Measurements from ENCODE around the gene ZNF581. TPM values are rescaled to one million over a fixed set of nuclear protein-coding genes. Genes with fewer than 3 reads are reported as not detected.

The ZNF581 gene
- total RNA-seq, 1 experiment from 2014 or later: 37.5 TPM

DNA sequence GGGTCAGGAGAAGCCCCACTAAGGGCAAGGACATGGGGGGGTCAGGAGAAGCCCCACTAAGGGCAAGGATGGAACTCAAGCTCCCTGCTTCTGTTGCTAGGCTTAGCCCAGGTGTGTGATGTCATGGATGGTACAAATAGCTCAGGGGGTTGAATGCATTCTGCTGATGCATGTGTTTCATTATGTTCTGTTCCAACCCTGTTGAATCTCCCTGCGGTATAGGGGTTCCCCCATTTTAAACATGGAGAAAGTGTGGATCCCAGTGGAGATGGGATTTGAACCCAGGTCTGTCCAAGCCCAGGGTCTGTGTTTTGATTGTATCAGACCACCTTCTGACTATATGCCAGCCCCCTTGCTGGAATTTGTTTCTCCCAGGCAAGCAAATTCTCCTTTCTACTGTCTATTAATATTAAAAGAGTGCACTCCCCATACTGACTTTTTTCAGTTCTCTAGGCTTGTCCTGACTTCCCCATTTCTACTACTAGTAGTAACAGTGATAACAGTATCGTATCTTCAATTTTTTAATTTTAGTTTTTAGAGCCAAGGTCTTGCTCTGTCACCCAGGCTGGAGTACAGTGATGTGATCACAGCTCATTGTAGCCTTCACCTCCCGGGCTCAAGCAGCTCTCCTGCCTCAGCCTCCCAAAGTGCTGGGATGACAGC is 31.3 kb upstream of the ZNF581 start:
- Histone ChIP-seq H3K79me2 (ENCODE audit: low read length) (peaks cover 18% of the 10 kb centered on the region), H3K4me1 (ENCODE audit: insufficient read depth, low read length) (0 out of 2 replicates have a peak, but pooled peaks cover under 1% of the 10 kb centered on the region)
- CTCF ChIA-PET: no interaction called here

GRCh38 chr19:55613396-55613795 is 30.1 kb upstream of the ZNF581 start:
- ATAC-seq (no peak), DNase-seq (no peak)
- POLR2A ChIA-PET (ENCODE audit: unreplicated experiment): no interaction called here
- CTCF ChIA-PET: no interaction called here
- TF ChIP-seq CTCF (conservative IDR thresholded peaks at IDR 0.05; ENCODE audit: low read depth, low read length) (no peak), EZH2phosphoT487 (IDR thresholded peaks at IDR 0.05; ENCODE audit: borderline replicate concordance, low read length) (no peak), EZH2 (IDR thresholded peaks at IDR 0.05; ENCODE audit: low read length, unreplicated experiment) (no peak)
- no peak overlapping the region for H3K9ac ChIP-seq (ENCODE audit: low read length)
- H3K9me3 ChIP-seq (ENCODE audit: low read length): no peaks in the 10 kb centered on the region
- H3K4me1 ChIP-seq (ENCODE audit: insufficient read depth, low read length): no peaks in the 10 kb centered on the region
- H3K79me2 ChIP-seq (ENCODE audit: low read length): peaks cover 8% of the 10 kb centered on the region; the same call in 1 of the 2 replicates
- intact Hi-C loops (cut with micrococcal nuclease): no loop called here
- H3K36me3 ChIP-seq (ENCODE audit: low read depth, low read length): no peaks in the 10 kb centered on the region; the same call in 1 of the 2 replicates
- no peak overlapping the region for H3K4me3 ChIP-seq (ENCODE audit: low read length)
- no peaks in the 10 kb centered on the region for H3F3A ChIP-seq (ENCODE audit: low read length, unreplicated experiment)
- H3K27me3 ChIP-seq (ENCODE audit: low read length): no peaks in the 10 kb centered on the region
- no peaks in the 10 kb centered on the region for H3K9me2 ChIP-seq (replicated peaks; ENCODE audit: low read length)
- H3K4me2 ChIP-seq (ENCODE audit: low read length): no peak overlapping the region
- BruUV-seq (replicated peaks): no TSS peak
- no peaks in the 10 kb centered on the region; the same call in 1 of the 2 replicates for H4K20me1 ChIP-seq (ENCODE audit: low read length)
- no peak overlapping the region for H3K27ac ChIP-seq (ENCODE audit: low read length)
- H2AFZ ChIP-seq (ENCODE audit: low read length): no peak overlapping the region

More for the DNA sequence above, 31.3 kb upstream of the ZNF581 start:
- H3K9ac ChIP-seq (ENCODE audit: low read length): no peak overlapping the region
- no peak overlapping the region for H2AFZ ChIP-seq (ENCODE audit: low read length)
- TF ChIP-seq EZH2phosphoT487 (IDR thresholded peaks at IDR 0.05; ENCODE audit: borderline replicate concordance, low read length): no peak
- TF ChIP-seq CTCF (conservative IDR thresholded peaks at IDR 0.05; ENCODE audit: low read depth, low read length): no peak
- no peak for TF ChIP-seq EZH2 (IDR thresholded peaks at IDR 0.05; ENCODE audit: low read length, unreplicated experiment)
- no peaks in the 10 kb centered on the region for H3K9me2 ChIP-seq (replicated peaks; ENCODE audit: low read length)
- H3F3A ChIP-seq (ENCODE audit: low read length, unreplicated experiment): no peaks in the 10 kb centered on the region
- H3K27me3 ChIP-seq (ENCODE audit: low read length): no peaks in the 10 kb centered on the region
- ATAC-seq (no peak), DNase-seq (no peak)
- POLR2A ChIA-PET (ENCODE audit: unreplicated experiment): no interaction called here
- BruUV-seq (replicated peaks): no TSS peak
- no peak overlapping the region for H3K4me2 ChIP-seq (ENCODE audit: low read length)
- no peaks in the 10 kb centered on the region; the same call in 1 of the 2 replicates for H3K36me3 ChIP-seq (ENCODE audit: low read depth, low read length)
- no peak overlapping the region for H3K27ac ChIP-seq (ENCODE audit: low read length)
- no peaks in the 10 kb centered on the region for H3K9me3 ChIP-seq (ENCODE audit: low read length)
- no peaks in the 10 kb centered on the region; the same call in 1 of the 2 replicates for H4K20me1 ChIP-seq (ENCODE audit: low read length)
- intact Hi-C loops (cut with micrococcal nuclease): no loop called here
- no peak overlapping the region for H3K4me3 ChIP-seq (ENCODE audit: low read length)
